PC-3 (cell line): Measurements from ENCODE around the gene TERB1. TPM values are rescaled to one million over a fixed set of nuclear protein-coding genes. Genes with fewer than 3 reads are reported as not detected.
"Not testable (repeated sequence)": the region's sequence is repeated elsewhere in the genome, so short reads cannot be mapped to it uniquely, and the experiment has no call there.

Source experiments
- ATAC-seq: fragments of 200-7000 bp; cut with Tn5 transposase; 2 replicates; pipeline ENCODE4 v1.9.1; 2020; ENCODE audit warnings: mild to moderate bottlenecking, moderate library complexity
- BruUV-seq: library from RNA; stranded (reverse); fragments of 400-500 nt; replicated peaks from 2 replicates; lab custom pipeline; 2021; lab: Mats Ljungman, UMichigan
- CTCF ChIA-PET: fragments of 300-600 bp; sonication (Branson Sonifier 250); formaldehyde crosslinking; loops from one replicate; lab custom pipeline; 2022; ENCODE audit warnings: antibody characterized with exemption; lab: Charles Lee
- POLR2A ChIA-PET: fragments of 300-600 bp; sonication (Branson Sonifier 250); formaldehyde crosslinking; loops from one replicate; lab custom pipeline; 2022; ENCODE audit warnings: antibody characterized with exemption; ENCODE audit not compliant: unreplicated experiment; lab: Charles Lee
- DNase-seq: peaks from one replicate; pipeline ENCODE4 v3.0.0-alpha.2; 2015
- H2AFZ ChIP-seq: fragments of 300-600 bp; sonication (generic); 2 replicates; pipeline ENCODE4 v1.6.0; 2016; ENCODE audit warnings: antibody characterized with exemption, low read length
- H3F3A ChIP-seq: fragments of 300-600 bp; sonication (generic); one replicate; pipeline ENCODE4 v1.6.0; 2017; ENCODE audit warnings: antibody characterized with exemption, low read length, control low read depth, mild to moderate bottlenecking; ENCODE audit not compliant: unreplicated experiment
- H3K27ac ChIP-seq: fragments of 300-600 bp; sonication (generic); 2 replicates; pipeline ENCODE4 v1.5.1; 2016; ENCODE audit warnings: mild to moderate bottlenecking, low read length
- H3K27me3 ChIP-seq: fragments of 300-600 bp; sonication (generic); 2 replicates; pipeline ENCODE4 v1.6.1; 2016; ENCODE audit warnings: low read length, mixed read lengths
- H3K36me3 ChIP-seq: fragments of 300-600 bp; sonication (generic); 2 replicates; pipeline ENCODE4 v1.6.1; 2016; ENCODE audit warnings: low read depth, mixed run types, low read length, mixed read lengths
- H3K4me1 ChIP-seq: fragments of 300-600 bp; sonication (generic); 2 replicates; pipeline ENCODE4 v1.5.1; 2016; ENCODE audit warnings: low read length; ENCODE audit not compliant: insufficient read depth
- H3K4me2 ChIP-seq: fragments of 300-600 bp; sonication (generic); 2 replicates; pipeline ENCODE4 v1.6.0; 2016; ENCODE audit warnings: low read length
- H3K4me3 ChIP-seq: fragments of 300-600 bp; sonication (generic); 2 replicates; pipeline ENCODE4 v1.5.1; 2016; ENCODE audit warnings: mild to moderate bottlenecking, low read length, mixed read lengths
- H3K79me2 ChIP-seq: fragments of 300-600 bp; sonication (generic); 2 replicates; pipeline ENCODE4 v1.6.1; 2017; ENCODE audit warnings: low read length, mixed read lengths
- H3K9ac ChIP-seq: fragments of 300-600 bp; sonication (generic); 2 replicates; pipeline ENCODE4 v1.6.0; 2016; ENCODE audit warnings: mild to moderate bottlenecking, low read length
- H3K9me2 ChIP-seq: fragments of 300-600 bp; sonication (generic); replicated peaks from 2 replicates; pipeline ENCODE4 v1.6.1; 2016; ENCODE audit warnings: mixed run types, low read length, mixed read lengths
- H3K9me3 ChIP-seq: fragments of 300-600 bp; sonication (generic); 2 replicates; pipeline ENCODE4 v1.6.1; 2016; ENCODE audit warnings: low read length, mixed read lengths
- H4K20me1 ChIP-seq: fragments of 300-600 bp; sonication (generic); 2 replicates; pipeline ENCODE4 v1.6.1; 2016; ENCODE audit warnings: low read length, mixed read lengths
- CTCF ChIP-seq: fragments of 300-600 bp; sonication (generic); conservative IDR thresholded peaks from 2 replicates; pipeline ENCODE4 v1.5.1; 2017; ENCODE audit warnings: antibody characterized with exemption, low read depth, mild to moderate bottlenecking, low read length
- EZH2 ChIP-seq: fragments of 300-600 bp; sonication (generic); IDR thresholded peaks from one replicate; pipeline ENCODE4 v1.6.1; 2017; ENCODE audit warnings: antibody characterized with exemption, mild to moderate bottlenecking, low read length; ENCODE audit not compliant: unreplicated experiment
- EZH2phosphoT487 ChIP-seq: fragments of 300-600 bp; sonication (generic); IDR thresholded peaks from 2 replicates; pipeline ENCODE4 v1.6.1; 2018; ENCODE audit warnings: mild to moderate bottlenecking, antibody characterized with exemption, low read length, borderline replicate concordance
- intact Hi-C: fragments of 100-400 bp; cut with micrococcal nuclease; formaldehyde crosslinking; loops from 2 replicates; pipeline ENCODE4 v1.9.0; 2023
- total RNA-seq: library from RNA; depleted of rRNA; stranded (reverse); fragments of >200 nt; gene quantifications from 2 replicates; pipeline ENCODE4 v1.2.3, GENCODE V29; 2014

The TERB1 gene
- total RNA-seq, 1 experiment from 2014 or later: not detected

GRCh38 chr16:66798161-66798560 is 3.2 kb downstream of the TERB1 start:
- H3K27ac ChIP-seq: no peak overlapping the region
- no peak overlapping the region for H3K9ac ChIP-seq
- H3K27me3 ChIP-seq: no peaks in the 10 kb centered on the region
- H3K9me3 ChIP-seq: no peaks in the 10 kb centered on the region
- no peak overlapping the region for H2AFZ ChIP-seq
- no peak overlapping the region for H3K4me3 ChIP-seq
- DNase-seq (no peak), ATAC-seq (no peak)
- no peaks in the 10 kb centered on the region for H3K79me2 ChIP-seq
- no peaks in the 10 kb centered on the region; the same call in 1 of the 2 replicates for H3K36me3 ChIP-seq
- TF ChIP-seq EZH2phosphoT487 (no peak), EZH2 (no peak)
- CTCF ChIA-PET: interaction anchor here (0.6 kb wide), 1 partner anchor 70 kb away, joined by 3 read pairs; no protein-coding TSS in a partner anchor
- no peaks in the 10 kb centered on the region for H3K4me1 ChIP-seq
- no peak overlapping the region for H3K4me2 ChIP-seq
- no peaks in the 10 kb centered on the region for H3K9me2 ChIP-seq
- H3F3A ChIP-seq: no peaks in the 10 kb centered on the region
- BruUV-seq: no TSS peak
- intact Hi-C loops: no loop called here
- POLR2A ChIA-PET: no interaction called here
- H4K20me1 ChIP-seq: no peaks in the 10 kb centered on the region

GRCh38 chr16:66793984-66794383 is 7.4 kb downstream of the TERB1 start:
- ATAC-seq, H3K9ac ChIP-seq, CTCF ChIA-PET, POLR2A ChIA-PET, DNase-seq, H3F3A ChIP-seq, H3K9me2 ChIP-seq, H3K9me3 ChIP-seq, H3K4me3 ChIP-seq, H3K27ac ChIP-seq, intact Hi-C loops, H3K36me3 ChIP-seq, H3K27me3 ChIP-seq, H3K79me2 ChIP-seq, H4K20me1 ChIP-seq, BruUV-seq, H3K4me1 ChIP-seq, H3K4me2 ChIP-seq, H2AFZ ChIP-seq: not testable (repeated sequence)

GRCh38 chr16:66790130-66790733 is 11.2 kb downstream of the TERB1 start:
- ATAC-seq (no peak), DNase-seq (no peak)
- H3K9ac ChIP-seq: no peak overlapping the region
- H3K4me3 ChIP-seq: no peak overlapping the region
- H3F3A ChIP-seq: no peaks in the 10 kb centered on the region
- CTCF ChIA-PET: no interaction called here
- H3K36me3 ChIP-seq: no peaks in the 10 kb centered on the region
- no peaks in the 10 kb centered on the region for H3K9me2 ChIP-seq
- BruUV-seq: no TSS peak
- H3K27ac ChIP-seq: no peak overlapping the region
- no peaks in the 10 kb centered on the region for H3K27me3 ChIP-seq
- H3K4me1 ChIP-seq: no peaks in the 10 kb centered on the region
- no peaks in the 10 kb centered on the region for H3K79me2 ChIP-seq
- no peaks in the 10 kb centered on the region for H4K20me1 ChIP-seq
- no peak overlapping the region for H3K4me2 ChIP-seq
- no peak overlapping the region for H2AFZ ChIP-seq
- POLR2A ChIA-PET: no interaction called here
- TF ChIP-seq EZH2phosphoT487 (no peak), EZH2 (no peak), CTCF (no peak)
- H3K9me3 ChIP-seq: no peaks in the 10 kb centered on the region
- intact Hi-C loops: no loop called here
